ENCODE results near the gene ATOH8.
"Not testable (repeated sequence)": the region's sequence is repeated elsewhere in the genome, so short reads cannot be mapped to it uniquely, and the experiment has no call there.

Gene ATOH8

GRCh38 chr2:85827879-85828569 is 74.2 kb downstream of the ATOH8 start:
- DNase-seq (ENCODE audit: low spot score) = no peak

- DNase-seq (ENCODE audit: low spot score) = no peak
These were observed 74.9 kb downstream of the ATOH8 start for GRCh38 chr2:85828725-85829124.

DNA sequence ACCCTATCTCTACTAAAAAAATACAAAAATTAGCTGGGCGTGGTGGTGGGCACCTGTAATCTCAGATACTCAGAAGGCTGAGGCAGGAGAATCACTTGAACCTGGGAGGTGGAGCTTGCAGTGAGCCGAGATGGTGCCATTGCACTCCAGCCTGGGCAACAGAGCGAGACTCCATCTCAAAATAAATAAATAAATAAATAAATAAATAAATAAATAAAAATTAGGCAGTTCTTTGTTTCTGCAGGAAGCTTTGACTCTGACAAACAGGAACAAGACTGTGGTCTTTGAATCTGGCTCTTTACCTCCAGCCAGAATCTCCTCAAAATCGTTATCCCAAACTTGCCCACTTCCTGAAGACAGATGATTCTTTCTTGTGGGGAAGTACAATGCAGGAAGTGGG is 75.6 kb downstream of the ATOH8 start:
- not testable (repeated sequence) for DNase-seq (ENCODE audit: low spot score)

DNA sequence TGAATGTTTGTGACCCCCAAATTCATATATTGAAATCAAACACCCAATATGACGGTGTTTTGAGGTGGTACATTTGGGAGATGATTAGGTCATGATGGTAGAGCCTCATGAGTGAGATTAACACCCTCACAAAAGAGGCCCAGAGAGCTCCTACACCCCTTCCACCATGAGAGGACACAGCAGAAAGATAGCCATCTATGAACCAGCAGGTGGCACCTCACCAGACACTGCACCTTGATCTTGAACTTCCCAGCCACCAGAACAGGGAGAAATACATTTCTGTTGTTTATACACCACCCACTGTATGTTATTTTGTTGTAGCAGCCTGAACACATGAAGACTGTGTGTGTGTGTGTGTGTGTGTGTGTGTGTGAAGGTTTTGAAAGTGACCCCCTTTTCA is 76.9 kb downstream of the ATOH8 start:
- no peak for DNase-seq (ENCODE audit: low spot score)

DNA sequence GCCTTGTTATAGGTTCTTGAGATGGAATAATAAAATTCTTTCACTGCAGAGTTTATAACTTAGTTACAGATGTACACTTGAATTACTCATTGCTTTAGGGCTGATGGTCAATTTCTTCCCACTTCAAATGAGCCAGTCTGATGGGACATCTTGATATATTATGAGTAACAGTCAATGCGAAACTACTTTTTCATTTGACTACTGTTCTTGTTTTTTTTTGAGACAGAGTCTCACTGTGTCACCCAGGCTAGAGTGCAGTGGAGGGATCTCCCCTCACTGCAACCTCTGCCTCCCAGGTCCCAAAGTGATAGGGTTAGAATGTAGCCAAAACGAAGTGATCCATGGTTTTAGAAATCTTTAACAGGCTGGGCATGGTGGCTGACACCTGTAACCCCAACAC is 77.9 kb downstream of the ATOH8 start:
- no peak for DNase-seq (ENCODE audit: low spot score)

GRCh38 chr2:85834466-85834865 is 80.7 kb downstream of the ATOH8 start:
- no peak for DNase-seq (ENCODE audit: low spot score)

All from left forelimb (tissue), 1 donor.